GM21529 (cell line): Measurements from ENCODE around the gene PDLIM7.
"Not testable (repeated sequence)": the region's sequence is repeated elsewhere in the genome, so short reads cannot be mapped to it uniquely, and the experiment has no call there.

Experiments
- ATAC-seq: cut with Tn5 transposase; IDR thresholded peaks from one replicate; pipeline ENCODE4 v1.9.1; 2021; ENCODE audit not compliant: unreplicated experiment

PDLIM7 gene

DNA sequence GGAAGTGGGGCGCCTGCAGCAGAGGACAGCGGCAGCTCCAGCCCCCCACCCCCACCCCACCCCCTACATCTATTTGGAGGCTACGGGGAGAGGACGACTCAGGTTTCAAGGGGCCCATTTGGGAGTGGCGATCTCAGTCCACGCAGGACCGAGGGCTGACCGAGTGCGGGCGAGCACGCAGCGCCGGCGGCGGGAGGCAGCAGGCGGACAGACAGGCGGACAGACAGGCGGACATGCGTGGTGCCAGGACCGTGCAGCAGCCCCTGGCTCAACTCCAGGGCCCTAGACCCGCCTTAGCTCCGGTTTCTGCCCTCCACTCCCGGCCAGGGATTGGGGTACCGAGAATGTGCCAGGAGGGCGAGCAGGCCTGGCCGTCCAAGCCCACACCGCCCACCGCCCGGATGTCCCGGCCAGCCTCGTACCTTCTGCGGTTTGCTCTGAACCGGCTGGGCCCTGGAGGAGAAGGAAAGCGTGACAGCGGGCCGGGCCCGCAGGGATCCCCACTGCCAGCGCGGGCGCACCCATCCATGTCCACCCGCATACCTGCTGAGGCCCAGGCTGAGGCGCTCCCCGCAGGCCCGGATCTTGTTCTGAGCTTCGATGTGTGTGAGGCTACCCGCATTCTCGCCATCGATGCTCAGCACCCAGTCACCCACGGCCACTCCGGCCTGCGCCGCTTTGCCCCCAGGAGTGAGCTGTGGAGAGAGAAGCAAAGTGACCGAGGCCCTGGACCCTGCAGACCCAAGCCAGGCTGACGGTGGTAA is 5.2 kb downstream of the PDLIM7 start:
- no peak for ATAC-seq

- ATAC-seq, result no peak
Observed at GRCh38 chr5:177491429-177491945, 5.9 kb downstream of the PDLIM7 start.

DNA sequence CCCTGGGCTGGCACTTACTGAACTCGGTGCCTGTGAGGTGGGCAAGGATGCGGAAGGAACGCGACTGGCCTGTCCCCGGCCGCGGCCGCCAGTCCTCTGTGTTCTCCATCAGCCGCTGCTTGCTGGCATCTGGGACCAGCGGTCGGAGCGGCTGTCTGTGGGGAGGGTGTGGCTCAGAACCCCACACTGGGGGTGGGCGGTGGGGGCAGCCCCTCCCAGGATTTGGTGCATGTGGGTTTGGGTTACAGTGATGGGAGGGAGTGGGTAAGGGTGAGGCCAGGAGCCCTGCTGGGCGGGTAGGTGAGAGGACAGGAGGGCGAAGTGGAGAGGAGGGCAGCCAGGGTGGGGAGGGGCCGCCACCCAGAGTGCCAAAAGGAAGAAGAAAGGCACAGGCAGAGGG is 6.4 kb downstream of the PDLIM7 start:
- ATAC-seq, result no peak

DNA sequence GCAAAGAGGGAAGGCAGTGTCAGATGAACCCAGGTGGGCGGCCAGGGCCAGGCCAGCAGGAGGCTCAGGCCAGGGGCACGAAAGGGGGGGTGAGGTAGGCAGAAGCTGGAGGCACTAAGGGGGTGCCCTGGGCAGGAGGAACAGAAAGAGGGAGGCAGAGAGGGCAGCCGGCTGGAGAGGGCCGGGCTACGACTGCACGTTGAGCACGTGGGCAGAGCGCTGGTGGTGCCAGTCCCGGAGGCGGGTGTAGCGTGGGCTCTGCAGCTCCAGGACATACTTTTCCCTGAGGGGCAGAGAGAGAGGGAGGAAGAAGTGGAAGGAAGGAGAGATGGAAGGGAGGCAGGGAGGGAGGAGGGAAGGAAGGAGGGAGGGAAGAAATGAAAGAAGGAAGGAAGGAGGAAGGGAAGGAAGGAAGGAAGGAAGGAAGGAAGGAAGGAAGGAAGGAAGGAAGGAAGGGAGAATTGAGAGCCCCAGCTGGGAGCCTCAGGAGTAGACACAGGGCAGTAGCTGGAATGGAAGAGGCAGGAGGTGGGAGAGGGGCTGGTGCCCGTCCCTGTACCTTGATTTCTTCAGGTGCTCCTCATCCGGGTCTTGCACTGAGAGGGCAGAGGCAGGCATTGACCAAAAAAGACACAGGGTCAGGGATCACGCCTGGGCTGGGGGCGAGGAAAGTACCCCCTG is 7.0 kb downstream of the PDLIM7 start:
- ATAC-seq, result no peak

DNA sequence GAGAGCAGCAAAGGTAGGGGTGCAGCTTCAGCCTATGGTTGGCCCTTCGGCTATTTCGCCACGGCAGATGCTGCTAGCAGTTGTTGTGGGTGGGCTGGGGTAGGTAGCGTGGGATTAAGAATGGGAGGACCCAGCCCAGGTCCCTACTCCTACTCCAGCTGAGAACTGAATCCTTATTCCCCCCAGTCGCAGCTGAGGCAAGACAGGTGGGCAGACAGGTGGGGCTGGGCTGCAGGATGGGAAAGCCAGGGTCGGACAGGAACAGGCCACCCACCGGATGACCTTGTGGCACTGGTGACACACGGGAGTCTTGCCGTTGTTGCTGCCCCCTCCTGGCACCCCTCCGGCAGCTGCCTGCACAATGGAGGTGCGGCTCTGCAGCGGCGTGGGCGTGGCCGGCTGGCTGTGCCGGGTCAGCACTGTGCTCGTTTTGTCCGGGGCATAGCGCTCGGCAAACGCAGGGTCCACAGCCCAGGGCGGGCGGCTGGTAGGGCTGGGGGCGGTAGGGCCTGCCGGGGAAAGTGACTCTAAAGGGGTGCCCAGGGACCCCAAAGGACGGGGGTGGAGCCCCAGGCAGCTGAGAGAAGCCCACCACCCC is 8.2 kb downstream of the PDLIM7 start:
- ATAC-seq, result no peak

DNA sequence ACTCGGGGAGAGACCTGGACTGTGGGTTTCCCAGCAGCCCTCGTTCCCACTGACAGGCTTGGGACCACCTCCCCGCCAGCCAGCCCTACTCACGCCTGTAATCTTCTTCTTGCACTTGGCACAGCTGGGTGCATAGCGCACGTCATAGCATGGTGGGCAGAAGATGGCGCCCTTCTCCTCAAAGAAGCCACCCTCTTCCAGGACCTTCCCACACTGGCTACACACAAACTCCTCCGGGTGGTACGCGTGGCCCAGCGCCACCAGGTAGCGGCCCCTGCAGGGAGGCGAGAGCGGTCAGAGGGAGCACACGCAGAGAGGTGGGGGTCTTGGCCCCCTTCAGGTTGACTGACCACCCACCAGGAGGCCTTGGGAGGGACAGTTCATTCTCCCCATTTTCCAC is 9.4 kb downstream of the PDLIM7 start:
- no peak for ATAC-seq

- no peak for ATAC-seq
Observed at GRCh38 chr5:177487144-177487543, 10.3 kb downstream of the PDLIM7 start.

- no peak for ATAC-seq
Observed at GRCh38 chr5:177486256-177486655, 11.1 kb downstream of the PDLIM7 start.

DNA sequence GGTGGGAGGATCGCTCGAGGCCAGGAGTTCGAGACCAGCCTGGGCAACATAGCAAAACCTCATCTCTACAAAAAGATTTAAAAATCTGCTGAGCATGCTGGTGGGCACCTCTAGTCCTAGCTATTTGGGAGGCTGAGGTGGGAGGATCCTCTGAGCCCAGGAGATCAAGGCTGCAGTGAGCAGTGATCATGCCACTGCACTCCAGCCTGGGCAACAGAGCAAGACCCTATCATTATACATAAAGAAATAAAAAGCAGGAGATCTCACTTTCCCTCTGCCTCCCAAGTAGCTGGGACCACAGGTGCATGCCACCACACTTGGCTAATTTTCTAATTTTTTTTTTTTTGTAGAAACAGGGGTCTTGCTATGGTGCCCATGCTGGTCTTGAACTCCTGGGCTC is 11.7 kb downstream of the PDLIM7 start:
- not testable (repeated sequence) for ATAC-seq

DNA sequence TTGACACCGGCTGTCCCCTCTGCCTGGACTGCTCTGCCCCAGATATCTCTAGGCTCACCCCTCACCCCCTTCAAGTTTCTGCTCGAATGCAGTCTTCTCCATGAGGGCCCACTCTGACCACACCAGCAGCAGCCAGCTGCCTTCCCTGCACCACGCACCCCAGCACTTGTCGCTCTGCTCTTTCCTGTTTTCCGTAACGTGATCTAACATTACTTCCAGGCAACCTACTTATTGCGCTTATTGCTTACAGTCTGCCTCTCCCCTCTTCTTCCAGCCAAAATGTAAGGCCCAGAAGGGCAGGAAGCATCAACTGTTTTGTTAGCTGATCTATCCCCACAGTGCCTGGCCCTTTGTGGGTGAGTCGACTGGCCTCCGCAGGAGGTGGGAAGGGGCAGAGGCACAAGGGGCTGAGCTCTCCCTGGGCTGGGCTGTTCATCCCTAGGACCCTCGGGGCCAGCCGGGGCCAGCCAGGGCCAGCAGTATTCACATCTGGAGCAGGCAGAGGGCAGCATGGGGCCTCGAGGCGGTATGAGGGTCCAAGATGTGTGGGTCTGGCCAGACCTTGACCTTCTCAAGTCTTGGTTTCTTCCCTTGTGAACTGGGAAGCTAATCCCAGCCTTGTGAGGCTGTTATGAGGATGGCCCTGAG is 12.4 kb downstream of the PDLIM7 start:
- no peak for ATAC-seq

DNA sequence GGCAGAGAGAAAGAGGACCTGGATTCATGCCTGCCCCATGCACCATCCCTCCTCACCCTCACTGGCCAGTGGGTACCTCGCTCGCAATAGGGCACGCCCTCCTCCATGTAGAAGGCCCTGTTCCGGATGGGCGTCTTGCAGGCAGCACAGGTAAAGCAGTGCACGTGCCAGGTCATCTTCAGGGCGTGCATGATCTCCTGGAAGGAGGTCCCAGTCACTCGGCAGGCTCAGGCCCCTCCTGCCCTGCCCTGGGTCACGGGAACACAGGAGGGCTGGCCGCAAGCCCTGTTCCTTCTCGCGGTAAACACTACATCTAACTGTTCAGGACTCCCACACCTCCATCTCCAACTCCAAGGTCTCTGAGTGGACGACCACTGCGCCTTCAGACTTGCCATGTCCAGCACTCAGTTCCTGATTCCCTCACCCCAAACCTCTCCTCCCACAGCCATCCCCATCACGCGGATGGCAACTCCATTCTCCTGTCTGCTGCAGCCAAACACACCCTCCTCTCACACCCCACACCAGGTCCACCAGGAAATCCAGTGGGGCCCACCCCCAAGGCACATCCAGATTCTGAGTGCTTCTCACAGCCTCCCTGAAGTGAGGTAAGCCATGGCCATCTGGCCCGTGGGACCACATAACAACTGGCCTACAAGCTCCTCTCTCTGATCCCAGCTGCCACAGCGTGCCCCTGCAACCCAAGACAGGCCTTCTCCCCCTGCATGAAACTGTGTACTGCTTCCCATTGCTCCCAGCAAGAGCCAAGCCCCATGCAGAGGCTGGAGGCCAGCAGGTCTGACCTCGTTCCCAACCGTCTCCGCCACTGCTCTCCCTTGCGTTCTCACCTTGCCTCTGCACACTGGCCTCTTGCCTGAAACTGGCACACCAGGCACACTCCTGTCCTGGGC is 13.2 kb downstream of the PDLIM7 start:
- no peak for ATAC-seq

GRCh38 chr5:177483042-177483441 is 14.4 kb downstream of the PDLIM7 start:
- no peak for ATAC-seq

DNA sequence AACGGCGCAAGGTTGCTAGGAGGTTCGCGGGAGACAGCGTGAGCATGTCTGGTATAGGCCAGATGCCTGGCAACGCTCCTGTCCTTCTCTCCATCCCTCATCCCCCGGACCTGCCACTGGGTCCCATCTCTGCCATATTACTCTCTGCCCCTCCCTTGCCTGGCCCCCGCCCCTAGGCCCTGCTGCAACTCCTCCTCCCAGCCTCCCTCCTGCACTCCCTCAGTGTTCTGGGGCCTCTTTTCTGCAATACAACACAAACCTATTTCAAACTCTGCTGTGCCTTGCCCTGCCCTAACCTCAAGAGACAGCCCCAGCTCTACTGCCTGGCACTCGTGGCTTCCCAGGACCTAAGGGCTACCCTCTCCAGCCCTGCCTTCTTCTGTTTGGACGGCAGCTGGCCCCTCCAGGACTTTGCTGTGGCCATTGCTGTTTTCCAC is 15.0 kb downstream of the PDLIM7 start:
- no peak for ATAC-seq

GRCh38 chr5:177479774-177480173 is 17.6 kb downstream of the PDLIM7 start:
- ATAC-seq, result no peak

GRCh38 chr5:177478711-177479646 is 18.4 kb downstream of the PDLIM7 start:
- ATAC-seq, result no peak

DNA sequence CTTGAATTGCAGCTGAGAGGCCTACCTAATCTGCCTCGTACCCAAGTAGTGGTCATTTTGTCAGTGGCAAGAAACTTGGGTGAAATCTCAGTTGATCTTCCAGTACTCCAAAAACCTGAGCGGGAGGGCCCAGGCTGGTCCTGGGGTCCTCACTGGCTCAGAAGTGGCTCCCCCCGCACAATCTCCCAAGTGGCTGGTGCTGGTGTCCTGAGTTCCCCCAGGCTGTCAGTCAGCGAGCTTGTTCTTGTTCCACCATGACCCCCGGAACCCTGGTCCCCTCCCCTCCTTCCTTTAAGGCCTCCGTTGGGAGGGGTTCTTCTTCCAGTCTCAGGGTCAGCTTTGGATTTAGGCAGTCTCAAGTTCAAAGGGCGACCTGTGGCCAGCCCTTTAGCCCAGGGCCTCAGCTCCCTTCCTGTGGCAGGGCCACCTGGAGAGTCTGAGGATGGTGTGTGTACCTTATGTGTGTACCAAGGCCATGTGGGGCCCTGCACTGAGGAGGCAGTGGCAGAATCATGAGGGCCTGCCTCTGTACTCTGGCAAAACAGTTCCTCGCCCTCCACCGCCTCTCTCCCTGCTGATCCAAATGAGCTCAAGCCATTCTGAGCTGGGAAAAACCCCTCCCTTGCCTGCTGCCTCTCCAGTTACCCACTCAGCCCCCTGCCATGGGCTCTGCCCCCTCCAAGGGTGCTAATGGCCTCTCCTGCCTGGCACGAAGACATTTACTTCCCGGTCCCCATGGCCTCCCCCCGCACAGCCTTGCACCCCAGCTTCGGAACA is 19.5 kb downstream of the PDLIM7 start:
- no peak for ATAC-seq

GRCh38 chr5:177476531-177477233 is 20.7 kb downstream of the PDLIM7 start:
- no peak for ATAC-seq
